ENCODE measurements around the gene GRM7. TPM values are rescaled to one million over a fixed set of nuclear protein-coding genes. Genes with fewer than 3 reads are reported as not detected.

Gene GRM7
- total and polyA plus RNA-seq, 2 experiments from 2014 or later = 0.40 TPM; not detected in 1

DNA sequence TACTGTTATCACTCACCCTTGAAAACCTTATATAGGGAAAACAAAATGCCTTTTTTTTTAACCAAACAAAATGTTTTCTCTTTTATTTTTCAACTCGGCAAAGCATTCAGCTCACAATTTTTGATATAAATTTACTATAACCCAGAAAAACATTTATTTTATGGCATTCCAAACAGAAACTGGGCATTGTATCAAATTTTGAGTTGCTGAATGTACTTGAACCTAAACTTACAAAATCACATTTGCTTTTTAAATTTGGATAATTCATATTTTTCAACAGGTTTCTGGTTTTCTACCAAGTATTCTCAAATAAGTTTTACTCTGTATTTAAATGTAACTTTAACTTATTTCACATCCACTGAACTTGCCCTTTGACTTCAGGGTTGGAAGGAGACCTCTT lies 405.6 kb downstream of the GRM7 start:
- H3K36me3 Mint-ChIP-seq (ENCODE audit: low read depth) = peaks cover 5% of the 10 kb centered on the region
- Histone ChIP-seq H3K27ac (ENCODE audit: low read depth) (no peak overlapping the region), H3K36me3 (ENCODE audit: insufficient read depth) (0 out of 2 replicates have a peak, but pooled peaks cover 5% of the 10 kb centered on the region), H2AFZ (no peak overlapping the region), H3K4me1 (ENCODE audit: insufficient read depth) (no peaks in the 10 kb centered on the region), H4K20me1 (replicated peaks; ENCODE audit: insufficient read depth) (no peaks in the 10 kb centered on the region), H3K27me3 (ENCODE audit: insufficient read depth) (no peaks in the 10 kb centered on the region), H3K79me2 (replicated peaks; ENCODE audit: insufficient read depth) (no peaks in the 10 kb centered on the region), H3K4me2 (no peak overlapping the region), H3K4me3 (no peak overlapping the region), H3K9me2 (ENCODE audit: insufficient read depth) (no peaks in the 10 kb centered on the region), H3F3A (replicated peaks; ENCODE audit: low read depth) (no peaks in the 10 kb centered on the region)
- ATAC-seq (no peak), DNase-seq (ENCODE audit: low spot score) (no peak)
- H3K9me3 Mint-ChIP-seq = peaks cover 80% of the 10 kb centered on the region
- no peak overlapping the region for H3K4me3 Mint-ChIP-seq
- H3K27me3 Mint-ChIP-seq (ENCODE audit: insufficient read depth, low read depth, poor library complexity) = no peaks in the 10 kb centered on the region
- H3K4me1 Mint-ChIP-seq = no peaks in the 10 kb centered on the region; the same call in 2 of the 3 replicates
- TF ChIP-seq POLR2AphosphoS5 (IDR thresholded peaks at IDR 0.05; ENCODE audit: low read depth) (no peak), CREB1 (CRISPR knock-in tag; IDR thresholded peaks at IDR 0.05; ENCODE audit: low read depth) (no peak), NANOG (IDR thresholded peaks at IDR 0.05; ENCODE audit: borderline replicate concordance) (no peak)
- TF ChIP-seq, protein P1, sequence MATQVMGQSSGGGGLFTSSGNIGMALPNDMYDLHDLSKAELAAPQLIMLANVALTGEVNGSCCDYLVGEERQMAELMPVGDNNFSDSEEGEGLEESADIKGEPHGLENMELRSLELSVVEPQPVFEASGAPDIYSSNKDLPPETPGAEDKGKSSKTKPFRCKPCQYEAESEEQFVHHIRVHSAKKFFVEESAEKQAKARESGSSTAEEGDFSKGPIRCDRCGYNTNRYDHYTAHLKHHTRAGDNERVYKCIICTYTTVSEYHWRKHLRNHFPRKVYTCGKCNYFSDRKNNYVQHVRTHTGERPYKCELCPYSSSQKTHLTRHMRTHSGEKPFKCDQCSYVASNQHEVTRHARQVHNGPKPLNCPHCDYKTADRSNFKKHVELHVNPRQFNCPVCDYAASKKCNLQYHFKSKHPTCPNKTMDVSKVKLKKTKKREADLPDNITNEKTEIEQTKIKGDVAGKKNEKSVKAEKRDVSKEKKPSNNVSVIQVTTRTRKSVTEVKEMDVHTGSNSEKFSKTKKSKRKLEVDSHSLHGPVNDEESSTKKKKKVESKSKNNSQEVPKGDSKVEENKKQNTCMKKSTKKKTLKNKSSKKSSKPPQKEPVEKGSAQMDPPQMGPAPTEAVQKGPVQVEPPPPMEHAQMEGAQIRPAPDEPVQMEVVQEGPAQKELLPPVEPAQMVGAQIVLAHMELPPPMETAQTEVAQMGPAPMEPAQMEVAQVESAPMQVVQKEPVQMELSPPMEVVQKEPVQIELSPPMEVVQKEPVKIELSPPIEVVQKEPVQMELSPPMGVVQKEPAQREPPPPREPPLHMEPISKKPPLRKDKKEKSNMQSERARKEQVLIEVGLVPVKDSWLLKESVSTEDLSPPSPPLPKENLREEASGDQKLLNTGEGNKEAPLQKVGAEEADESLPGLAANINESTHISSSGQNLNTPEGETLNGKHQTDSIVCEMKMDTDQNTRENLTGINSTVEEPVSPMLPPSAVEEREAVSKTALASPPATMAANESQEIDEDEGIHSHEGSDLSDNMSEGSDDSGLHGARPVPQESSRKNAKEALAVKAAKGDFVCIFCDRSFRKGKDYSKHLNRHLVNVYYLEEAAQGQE (IDR thresholded peaks at IDR 0.05; ENCODE audit: unreplicated experiment) = no peak
- H3K27ac Mint-ChIP-seq = no peak overlapping the region

DNA sequence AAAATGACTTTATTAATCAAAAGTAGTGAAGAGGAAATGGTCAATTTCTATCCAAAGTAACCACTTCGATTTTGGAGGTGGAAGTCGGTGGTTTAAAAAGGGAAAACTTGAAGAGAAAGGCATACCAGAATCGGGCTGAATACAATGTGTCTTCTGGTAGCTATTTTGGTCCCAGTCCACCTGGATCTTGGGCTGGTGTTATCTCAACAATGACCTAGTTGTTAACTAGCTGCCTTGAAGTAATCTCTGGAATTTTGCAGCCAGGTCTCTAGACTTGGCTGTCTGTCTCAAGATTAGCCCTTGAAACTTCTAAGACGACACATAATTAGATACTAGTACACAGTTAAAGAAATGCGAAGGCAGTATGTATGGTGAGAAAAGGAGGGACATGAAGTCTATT lies 409.8 kb downstream of the GRM7 start:
- Mint-ChIP-seq H3K4me3 (no peak overlapping the region), H3K27me3 (ENCODE audit: insufficient read depth, low read depth, poor library complexity) (no peaks in the 10 kb centered on the region), H3K4me1 (no peaks in the 10 kb centered on the region), H3K27ac (no peak overlapping the region), H3K36me3 (ENCODE audit: low read depth) (peaks cover 5% of the 10 kb centered on the region; the same call in 1 of the 3 replicates), H3K9me3 (peaks cover 66% of the 10 kb centered on the region)
- no peak overlapping the region for H3K4me2 ChIP-seq
- H3K4me1 ChIP-seq (ENCODE audit: insufficient read depth) = no peaks in the 10 kb centered on the region
- no peaks in the 10 kb centered on the region for H3K9me2 ChIP-seq (ENCODE audit: insufficient read depth)
- H3K4me3 ChIP-seq = no peak overlapping the region
- H3K27ac ChIP-seq (ENCODE audit: low read depth) = no peak overlapping the region
- H3K36me3 ChIP-seq (ENCODE audit: insufficient read depth) = 0 out of 2 replicates have a peak, but pooled peaks cover 5% of the 10 kb centered on the region
- ATAC-seq (no peak), DNase-seq (ENCODE audit: low spot score) (no peak)
- no peaks in the 10 kb centered on the region for H3K27me3 ChIP-seq (ENCODE audit: insufficient read depth)
- H3F3A ChIP-seq (replicated peaks; ENCODE audit: low read depth) = no peaks in the 10 kb centered on the region
- no peak overlapping the region for H2AFZ ChIP-seq
- H4K20me1 ChIP-seq (replicated peaks; ENCODE audit: insufficient read depth) = no peaks in the 10 kb centered on the region
- H3K79me2 ChIP-seq (replicated peaks; ENCODE audit: insufficient read depth) = no peaks in the 10 kb centered on the region
- TF ChIP-seq, protein P1 (IDR thresholded peaks at IDR 0.05; ENCODE audit: unreplicated experiment) = no peak
- TF ChIP-seq ETS1 (IDR thresholded peaks at IDR 0.05) = no peak
- TF ChIP-seq, protein P2, sequence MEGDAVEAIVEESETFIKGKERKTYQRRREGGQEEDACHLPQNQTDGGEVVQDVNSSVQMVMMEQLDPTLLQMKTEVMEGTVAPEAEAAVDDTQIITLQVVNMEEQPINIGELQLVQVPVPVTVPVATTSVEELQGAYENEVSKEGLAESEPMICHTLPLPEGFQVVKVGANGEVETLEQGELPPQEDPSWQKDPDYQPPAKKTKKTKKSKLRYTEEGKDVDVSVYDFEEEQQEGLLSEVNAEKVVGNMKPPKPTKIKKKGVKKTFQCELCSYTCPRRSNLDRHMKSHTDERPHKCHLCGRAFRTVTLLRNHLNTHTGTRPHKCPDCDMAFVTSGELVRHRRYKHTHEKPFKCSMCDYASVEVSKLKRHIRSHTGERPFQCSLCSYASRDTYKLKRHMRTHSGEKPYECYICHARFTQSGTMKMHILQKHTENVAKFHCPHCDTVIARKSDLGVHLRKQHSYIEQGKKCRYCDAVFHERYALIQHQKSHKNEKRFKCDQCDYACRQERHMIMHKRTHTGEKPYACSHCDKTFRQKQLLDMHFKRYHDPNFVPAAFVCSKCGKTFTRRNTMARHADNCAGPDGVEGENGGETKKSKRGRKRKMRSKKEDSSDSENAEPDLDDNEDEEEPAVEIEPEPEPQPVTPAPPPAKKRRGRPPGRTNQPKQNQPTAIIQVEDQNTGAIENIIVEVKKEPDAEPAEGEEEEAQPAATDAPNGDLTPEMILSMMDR (conservative IDR thresholded peaks at IDR 0.05; ENCODE audit: low read depth in 2 of 2) = no peak
- no peak for TF ChIP-seq EZH2phosphoT487 (IDR thresholded peaks at IDR 0.05; ENCODE audit: unreplicated experiment)
- no peak for TF ChIP-seq EZH2 (IDR thresholded peaks at IDR 0.05; ENCODE audit: low read depth, unreplicated experiment)
- no peak for TF ChIP-seq ZNF114 (CRISPR knock-in tag; IDR thresholded peaks at IDR 0.05)
